ENCODE measurements around the gene KANSL2. TPM values are rescaled to one million over a fixed set of nuclear protein-coding genes. Genes with fewer than 3 reads are reported as not detected.

The KANSL2 gene
- total and polyA plus RNA-seq, 2 of the 13 experiments (the other 11 are each of a cell fraction or from before 2014, with no cell fraction given): 24.1 to 41.3 TPM

- TF ChIP-seq, protein P1, sequence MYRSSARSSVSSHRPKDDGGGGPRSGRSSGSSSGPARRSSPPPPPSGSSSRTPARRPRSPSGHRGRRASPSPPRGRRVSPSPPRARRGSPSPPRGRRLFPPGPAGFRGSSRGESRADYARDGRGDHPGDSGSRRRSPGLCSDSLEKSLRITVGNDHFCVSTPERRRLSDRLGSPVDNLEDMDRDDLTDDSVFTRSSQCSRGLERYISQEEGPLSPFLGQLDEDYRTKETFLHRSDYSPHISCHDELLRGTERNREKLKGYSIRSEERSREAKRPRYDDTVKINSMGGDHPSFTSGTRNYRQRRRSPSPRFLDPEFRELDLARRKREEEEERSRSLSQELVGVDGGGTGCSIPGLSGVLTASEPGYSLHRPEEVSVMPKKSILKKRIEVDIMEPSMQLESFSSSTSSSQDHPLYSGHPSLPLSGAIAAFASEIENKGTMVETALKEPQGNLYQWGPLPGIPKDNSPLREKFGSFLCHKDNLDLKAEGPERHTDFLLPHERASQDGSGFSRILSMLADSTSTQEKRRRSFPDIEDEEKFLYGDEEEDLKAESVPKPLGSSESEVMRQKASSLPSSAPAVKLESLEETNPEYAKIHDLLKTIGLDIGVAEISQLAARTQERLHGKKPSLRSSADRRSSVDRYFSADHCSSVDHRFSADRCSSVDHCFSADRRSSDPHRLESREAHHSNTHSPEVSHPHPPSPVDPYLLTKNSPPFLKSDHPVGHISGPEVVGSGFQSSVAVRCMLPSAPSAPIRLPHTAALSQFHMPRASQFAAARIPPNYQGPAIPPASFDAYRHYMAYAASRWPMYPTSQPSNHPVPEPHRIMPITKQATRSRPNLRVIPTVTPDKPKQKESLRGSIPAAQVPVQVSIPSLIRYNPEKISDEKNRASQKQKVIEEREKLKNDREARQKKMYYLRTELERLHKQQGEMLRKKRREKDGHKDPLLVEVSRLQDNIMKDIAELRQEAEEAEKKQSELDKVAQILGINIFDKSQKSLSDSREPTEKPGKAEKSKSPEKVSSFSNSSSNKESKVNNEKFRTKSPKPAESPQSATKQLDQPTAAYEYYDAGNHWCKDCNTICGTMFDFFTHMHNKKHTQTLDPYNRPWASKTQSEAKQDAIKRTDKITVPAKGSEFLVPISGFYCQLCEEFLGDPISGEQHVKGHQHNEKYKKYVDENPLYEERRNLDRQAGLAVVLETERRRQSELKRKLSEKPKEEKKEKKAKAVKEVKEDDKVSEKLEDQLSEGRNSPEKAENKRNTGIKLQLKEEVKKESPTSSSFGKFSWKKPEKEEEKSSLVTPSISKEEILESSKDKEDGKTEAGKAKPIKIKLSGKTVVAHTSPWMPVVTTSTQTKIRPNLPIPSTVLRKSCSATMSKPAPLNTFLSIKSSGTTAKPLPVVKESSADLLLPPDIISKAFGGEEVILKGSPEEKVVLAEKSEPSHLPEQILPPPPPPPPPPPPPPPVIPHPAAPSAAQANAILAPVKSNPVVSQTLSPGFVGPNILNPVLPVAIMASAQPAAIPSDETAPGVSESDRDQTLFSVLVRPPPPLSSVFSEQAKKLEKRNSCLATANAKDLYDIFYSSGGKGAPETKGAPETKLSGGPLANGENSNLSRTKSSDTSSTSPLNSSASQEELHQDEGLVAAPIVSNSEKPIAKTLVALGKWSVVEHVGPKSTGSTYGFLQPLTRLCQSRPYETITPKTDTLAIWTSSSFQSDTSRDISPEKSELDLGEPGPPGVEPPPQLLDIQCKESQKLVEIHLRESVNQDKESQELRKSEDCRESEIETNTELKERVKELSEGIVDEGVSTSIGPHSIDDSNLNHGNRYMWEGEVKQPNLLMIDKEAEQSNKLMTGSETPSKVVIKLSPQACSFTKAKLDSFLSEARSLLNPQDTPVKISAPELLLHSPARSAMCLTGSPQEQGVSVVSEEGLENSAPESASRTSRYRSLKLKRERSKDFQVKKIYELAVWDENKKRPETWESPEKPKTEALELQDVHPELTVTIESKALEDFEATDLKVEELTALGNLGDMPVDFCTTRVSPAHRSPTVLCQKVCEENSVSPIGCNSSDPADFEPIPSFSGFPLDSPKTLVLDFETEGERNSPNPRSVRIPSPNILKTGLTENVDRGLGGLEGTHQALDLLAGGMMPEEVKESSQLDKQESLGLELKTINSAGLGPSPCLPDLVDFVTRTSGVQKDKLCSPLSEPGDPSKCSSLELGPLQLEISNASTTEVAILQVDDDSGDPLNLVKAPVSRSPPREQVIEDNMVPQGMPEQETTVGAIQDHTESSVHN (CRISPR knock-in tag; IDR thresholded peaks at IDR 0.05): no peak
- TF ChIP-seq, protein P2, sequence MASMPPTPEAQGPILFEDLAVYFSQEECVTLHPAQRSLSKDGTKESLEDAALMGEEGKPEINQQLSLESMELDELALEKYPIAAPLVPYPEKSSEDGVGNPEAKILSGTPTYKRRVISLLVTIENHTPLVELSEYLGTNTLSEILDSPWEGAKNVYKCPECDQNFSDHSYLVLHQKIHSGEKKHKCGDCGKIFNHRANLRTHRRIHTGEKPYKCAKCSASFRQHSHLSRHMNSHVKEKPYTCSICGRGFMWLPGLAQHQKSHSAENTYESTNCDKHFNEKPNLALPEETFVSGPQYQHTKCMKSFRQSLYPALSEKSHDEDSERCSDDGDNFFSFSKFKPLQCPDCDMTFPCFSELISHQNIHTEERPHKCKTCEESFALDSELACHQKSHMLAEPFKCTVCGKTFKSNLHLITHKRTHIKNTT (CRISPR knock-in tag; IDR thresholded peaks at IDR 0.05): no peak
- TF ChIP-seq PPARG (CRISPR knock-in tag; conservative IDR thresholded peaks at IDR 0.05): no peak
- peak; percentile 53; the same call in 1 of the 2 replicates for TF ChIP-seq DNMT3B (CRISPR knock-in tag; conservative IDR thresholded peaks at IDR 0.05)
- TF ChIP-seq TP53 (CRISPR knock-in tag; conservative IDR thresholded peaks at IDR 0.05): no peak; the same call in 1 of the 2 replicates
- TF ChIP-seq NAIF1 (CRISPR knock-in tag; IDR thresholded peaks at IDR 0.05; ENCODE audit: borderline replicate concordance): peak; percentile 93
- TF ChIP-seq MIER2 (CRISPR knock-in tag; IDR thresholded peaks at IDR 0.05): peak; percentile 68
- TF ChIP-seq GZF1 (CRISPR knock-in tag; IDR thresholded peaks at IDR 0.05): peak; percentile 75; the same call in 1 of the 2 replicates
- peak; percentile 67; the same call in 1 of the 2 replicates for TF ChIP-seq CBFB (CRISPR knock-in tag; IDR thresholded peaks at IDR 0.05)
- TF ChIP-seq ZKSCAN5 (CRISPR knock-in tag; IDR thresholded peaks at IDR 0.05): no peak
- peak; percentile 52; the same call in 1 of the 2 replicates for TF ChIP-seq HBP1 (CRISPR knock-in tag; IDR thresholded peaks at IDR 0.05; ENCODE audit: low read depth)
- TF ChIP-seq, protein P3, sequence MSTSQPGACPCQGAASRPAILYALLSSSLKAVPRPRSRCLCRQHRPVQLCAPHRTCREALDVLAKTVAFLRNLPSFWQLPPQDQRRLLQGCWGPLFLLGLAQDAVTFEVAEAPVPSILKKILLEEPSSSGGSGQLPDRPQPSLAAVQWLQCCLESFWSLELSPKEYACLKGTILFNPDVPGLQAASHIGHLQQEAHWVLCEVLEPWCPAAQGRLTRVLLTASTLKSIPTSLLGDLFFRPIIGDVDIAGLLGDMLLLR (CRISPR knock-in tag; IDR thresholded peaks at IDR 0.05): peak; percentile 58
- peak; percentile 81; the same call in 1 of the 2 replicates for TF ChIP-seq ZNF343 (CRISPR knock-in tag; IDR thresholded peaks at IDR 0.05)
- TF ChIP-seq SIN3A (IDR thresholded peaks at IDR 0.05; ENCODE audit: borderline replicate concordance, low read depth, low read length): peak; percentile 83; the same call in 1 of the 2 replicates
- TF ChIP-seq RBAK (CRISPR knock-in tag; IDR thresholded peaks at IDR 0.05): peak; percentile 67; the same call in 1 of the 2 replicates
- 0 out of 2 replicates have a peak, but pooled peaks have one; percentile 5 for TF ChIP-seq JUND (CRISPR knock-in tag; IDR thresholded peaks at IDR 0.05)
- TF ChIP-seq NFE2 (CRISPR knock-in tag; IDR thresholded peaks at IDR 0.05): no peak
- peak; percentile 53; the same call in 1 of the 2 replicates for TF ChIP-seq ZSCAN22 (CRISPR knock-in tag; IDR thresholded peaks at IDR 0.05)
- TF ChIP-seq ZNF143 (CRISPR knock-in tag; IDR thresholded peaks at IDR 0.05): peak; percentile 77
Observed at GRCh38 chr12:48716493-48717251, 34.6 kb upstream of the KANSL2 start, which contains the start of gene CCNT1 (continued).
